Suprapubic skin (tissue), 4 donors: Measurements from ENCODE around the gene UBE4A. TPM values are rescaled to one million over a fixed set of nuclear protein-coding genes. Genes with fewer than 3 reads are reported as not detected.

Experiments
- DNase-seq, 2 donors: peaks; one replicate each; pipeline ENCODE4 v3.0.0-alpha.2; 2019; ENCODE audit warnings: low spot score in 2 of 2
- H3K27ac ChIP-seq: fragments of 200-600 bp; sonication (generic); one replicate; pipeline ENCODE4 v1.5.1; 2019
- H3K27me3 ChIP-seq: fragments of 200-600 bp; sonication (generic); one replicate; pipeline ENCODE4 v1.5.1; 2019
- H3K36me3 ChIP-seq: fragments of 200-600 bp; sonication (generic); one replicate; pipeline ENCODE4 v1.5.1; 2019
- H3K4me1 ChIP-seq: fragments of 200-600 bp; sonication (generic); one replicate; pipeline ENCODE4 v1.5.1; 2019
- H3K4me3 ChIP-seq: fragments of 200-600 bp; sonication (generic); one replicate; pipeline ENCODE4 v1.5.1; 2019; ENCODE audit warnings: mild to moderate bottlenecking
- H3K9me3 ChIP-seq: fragments of 200-600 bp; sonication (generic); one replicate; pipeline ENCODE4 v1.5.1; 2019
- CTCF ChIP-seq, 2 donors: fragments of 200-600 bp in 1 of 2; fragments of 450-650 bp in 1 of 2; sonication (generic) in 1 of 2; IDR thresholded peaks; one replicate each; pipeline ENCODE4 v1.5.1; 2016 to 2019; ENCODE audit warnings: antibody characterized with exemption in 2 of 2, mild to moderate bottlenecking in 1 of 2, moderate library complexity in 1 of 2
- EP300 ChIP-seq: sonication (generic); formaldehyde crosslinking; IDR thresholded peaks from one replicate; pipeline ENCODE4 v1.6.1; 2017; ENCODE audit warnings: antibody characterized with exemption
- POLR2A ChIP-seq, 2 donors: fragments of 450-650 bp; IDR thresholded peaks; one replicate each; pipeline ENCODE4 v1.6.1; 2017; ENCODE audit warnings: antibody characterized with exemption in 2 of 2, mild to moderate bottlenecking in 2 of 2, moderate library complexity in 2 of 2
- POLR2AphosphoS5 ChIP-seq, 3 donors: sonication (generic); formaldehyde crosslinking; IDR thresholded peaks; one replicate each; pipeline ENCODE4 v1.6.1; 2017; ENCODE audit warnings: antibody characterized with exemption in 3 of 3
- WGBS: methylation state at CpG from one replicate; pipeline ENCODE4 v1.1.5; 2018; 5-methylcytosine and 5-hydroxymethylcytosine counted together
- total RNA-seq, 4 donors: library from RNA; depleted of rRNA; stranded (reverse); fragments of >200 nt; gene quantifications; one replicate each; pipeline ENCODE4 v1.1.0, GENCODE V29; 2016

UBE4A gene
- total RNA-seq, 4 donors from 2014 or later: 37.0 to 81.8 (median 50.4) TPM

- H3K9me3 ChIP-seq: no peaks in the 10 kb centered on the region
- H3K36me3 ChIP-seq: no peaks in the 10 kb centered on the region
- DNase-seq: no peak
- no peaks in the 10 kb centered on the region for H3K27me3 ChIP-seq
- H3K4me1 ChIP-seq: peaks cover 56% of the 10 kb centered on the region
- no peak overlapping the region for H3K4me3 ChIP-seq
- H3K27ac ChIP-seq: no peak overlapping the region
- 80% methylated on average over 4 of the region's 4 CpGs for WGBS
- TF ChIP-seq EP300 (no peak), CTCF (IDR thresholded peaks at IDR 0.05) (no peak), POLR2AphosphoS5 (IDR thresholded peaks at IDR 0.05) (no peak), POLR2A (IDR thresholded peaks at IDR 0.05) (no peak)
These were observed 83.6 kb downstream of the UBE4A start for GRCh38 chr11:118442908-118443589.

- H3K36me3 ChIP-seq: no peaks in the 10 kb centered on the region
- no peak for TF ChIP-seq CTCF (IDR thresholded peaks at IDR 0.05)
- no peak for TF ChIP-seq EP300
- TF ChIP-seq POLR2AphosphoS5 (IDR thresholded peaks at IDR 0.05): no peak
- no peak for TF ChIP-seq POLR2A (IDR thresholded peaks at IDR 0.05)
- H3K9me3 ChIP-seq: no peaks in the 10 kb centered on the region
- no peak overlapping the region for H3K27ac ChIP-seq
- peaks cover 52% of the 10 kb centered on the region for H3K4me1 ChIP-seq
- 86% methylated on average over 2 of the region's 2 CpGs for WGBS
- H3K4me3 ChIP-seq: no peak overlapping the region
- DNase-seq: no peak
- no peaks in the 10 kb centered on the region for H3K27me3 ChIP-seq
These were observed 84.3 kb downstream of the UBE4A start for GRCh38 chr11:118443590-118444218.

GRCh38 chr11:118447423-118447822 is 88.0 kb downstream of the UBE4A start:
- TF ChIP-seq POLR2AphosphoS5 (IDR thresholded peaks at IDR 0.05) (no peak), CTCF (IDR thresholded peaks at IDR 0.05) (no peak), EP300 (no peak), POLR2A (IDR thresholded peaks at IDR 0.05) (no peak)
- no peaks in the 10 kb centered on the region for H3K27me3 ChIP-seq
- peaks cover 28% of the 10 kb centered on the region for H3K4me1 ChIP-seq
- peaks cover 5% of the 10 kb centered on the region for H3K36me3 ChIP-seq
- no peak overlapping the region for H3K27ac ChIP-seq
- H3K4me3 ChIP-seq: no peak overlapping the region
- no peaks in the 10 kb centered on the region for H3K9me3 ChIP-seq
- no peak for DNase-seq
- 94% methylated on average over 4 of the region's 4 CpGs for WGBS

GRCh38 chr11:118448294-118448693 is 88.9 kb downstream of the UBE4A start:
- Histone ChIP-seq H3K36me3 (peaks cover 5% of the 10 kb centered on the region), H3K4me1 (peaks cover 19% of the 10 kb centered on the region), H3K27ac (no peak overlapping the region), H3K9me3 (no peaks in the 10 kb centered on the region), H3K27me3 (no peaks in the 10 kb centered on the region), H3K4me3 (no peak overlapping the region)
- no peak for TF ChIP-seq EP300
- no peak for TF ChIP-seq CTCF (IDR thresholded peaks at IDR 0.05)
- no peak for TF ChIP-seq POLR2A (IDR thresholded peaks at IDR 0.05)
- TF ChIP-seq POLR2AphosphoS5 (IDR thresholded peaks at IDR 0.05): no peak
- DNase-seq: no peak

Other genes starting within 250 kb of the UBE4A start
- 1 to 10 TPM; 1.5 to 1.8 (median 1.5) TPM for gene SCN4B, start 206.8 kb upstream of the UBE4A start, total RNA-seq
- gene SCN2B, start 183.0 kb upstream of the UBE4A start, total RNA-seq: under 1 TPM in 2 of 4 donors, not detected in 2; 0.08 to 0.21 TPM
- 1 to 10 TPM in 3 of 4 donors, not detected in 1; 1.1 to 4.9 (median 2.1) TPM for gene JAML, start 134.6 kb upstream of the UBE4A start, total RNA-seq
- gene MPZL3, start 107.2 kb upstream of the UBE4A start, total RNA-seq: 10 to 100 TPM; 23.9 to 87.2 (median 56.1) TPM
- gene MPZL2, start 95.3 kb upstream of the UBE4A start, total RNA-seq: 100 to 1,000 TPM in 1 of 4 donors, 10 to 100 TPM in 3; 54.5 to 111 (median 56.7) TPM
- gene CD3E, start 54.9 kb upstream of the UBE4A start, total RNA-seq: 1 to 10 TPM in 1 of 4 donors, under 1 TPM in 2, not detected in 1; 0.55 to 3.3 (median 0.79) TPM
- gene CD3D, start 16.9 kb upstream of the UBE4A start, total RNA-seq: 1 to 10 TPM in 2 of 4 donors, not detected in 2; 1.8 to 4.4 TPM
- gene CD3G, start 15.3 kb upstream of the UBE4A start, total RNA-seq: 1 to 10 TPM in 1 of 4 donors, under 1 TPM in 1, not detected in 2; 0.73 to 1.2 TPM
- gene ATP5MG, start 42.0 kb downstream of the UBE4A start, total RNA-seq: 10 to 100 TPM; 26.6 to 70.0 (median 49.7) TPM
- gene KMT2A, start 76.9 kb downstream of the UBE4A start, total RNA-seq: 100 to 1,000 TPM in 1 of 4 donors, 10 to 100 TPM in 3; 61.8 to 150 (median 80.1) TPM
- 1 to 10 TPM in 1 of 4 donors, not detected in 3; 3.0 TPM for gene TTC36, start 167.9 kb downstream of the UBE4A start, total RNA-seq
- gene TMEM25, start 171.6 kb downstream of the UBE4A start, total RNA-seq: 10 to 100 TPM; 24.9 to 32.1 (median 27.3) TPM
- gene IFT46, start 206.3 kb downstream of the UBE4A start, total RNA-seq: 10 to 100 TPM; 16.3 to 25.7 (median 22.1) TPM
- gene ARCN1, start 212.8 kb downstream of the UBE4A start, total RNA-seq: 10 to 100 TPM; 70.3 to 80.7 (median 77.0) TPM
- 100 to 1,000 TPM in 2 of 4 donors, 10 to 100 TPM in 2; 48.7 to 117 (median 77.3) TPM for gene PHLDB1, start 248.0 kb downstream of the UBE4A start, total RNA-seq